HG03558 (cell line): ENCODE data around the gene OTUD4.
A peak's percentile ranks its signal among the peaks of the same experiment; 100 is the strongest.
"Not testable (repeated sequence)": the region's sequence is repeated elsewhere in the genome, so short reads cannot be mapped to it uniquely, and the experiment has no call there.

ENCODE experiments used
- ATAC-seq: cut with Tn5 transposase; IDR thresholded peaks from one replicate; pipeline ENCODE4 v1.9.1; 2021; ENCODE audit warnings: moderate number of reproducible peaks; ENCODE audit not compliant: unreplicated experiment; ENCODE audit errors: extremely low read depth

The OTUD4 gene, protein sequence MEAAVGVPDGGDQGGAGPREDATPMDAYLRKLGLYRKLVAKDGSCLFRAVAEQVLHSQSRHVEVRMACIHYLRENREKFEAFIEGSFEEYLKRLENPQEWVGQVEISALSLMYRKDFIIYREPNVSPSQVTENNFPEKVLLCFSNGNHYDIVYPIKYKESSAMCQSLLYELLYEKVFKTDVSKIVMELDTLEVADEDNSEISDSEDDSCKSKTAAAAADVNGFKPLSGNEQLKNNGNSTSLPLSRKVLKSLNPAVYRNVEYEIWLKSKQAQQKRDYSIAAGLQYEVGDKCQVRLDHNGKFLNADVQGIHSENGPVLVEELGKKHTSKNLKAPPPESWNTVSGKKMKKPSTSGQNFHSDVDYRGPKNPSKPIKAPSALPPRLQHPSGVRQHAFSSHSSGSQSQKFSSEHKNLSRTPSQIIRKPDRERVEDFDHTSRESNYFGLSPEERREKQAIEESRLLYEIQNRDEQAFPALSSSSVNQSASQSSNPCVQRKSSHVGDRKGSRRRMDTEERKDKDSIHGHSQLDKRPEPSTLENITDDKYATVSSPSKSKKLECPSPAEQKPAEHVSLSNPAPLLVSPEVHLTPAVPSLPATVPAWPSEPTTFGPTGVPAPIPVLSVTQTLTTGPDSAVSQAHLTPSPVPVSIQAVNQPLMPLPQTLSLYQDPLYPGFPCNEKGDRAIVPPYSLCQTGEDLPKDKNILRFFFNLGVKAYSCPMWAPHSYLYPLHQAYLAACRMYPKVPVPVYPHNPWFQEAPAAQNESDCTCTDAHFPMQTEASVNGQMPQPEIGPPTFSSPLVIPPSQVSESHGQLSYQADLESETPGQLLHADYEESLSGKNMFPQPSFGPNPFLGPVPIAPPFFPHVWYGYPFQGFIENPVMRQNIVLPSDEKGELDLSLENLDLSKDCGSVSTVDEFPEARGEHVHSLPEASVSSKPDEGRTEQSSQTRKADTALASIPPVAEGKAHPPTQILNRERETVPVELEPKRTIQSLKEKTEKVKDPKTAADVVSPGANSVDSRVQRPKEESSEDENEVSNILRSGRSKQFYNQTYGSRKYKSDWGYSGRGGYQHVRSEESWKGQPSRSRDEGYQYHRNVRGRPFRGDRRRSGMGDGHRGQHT

DNA sequence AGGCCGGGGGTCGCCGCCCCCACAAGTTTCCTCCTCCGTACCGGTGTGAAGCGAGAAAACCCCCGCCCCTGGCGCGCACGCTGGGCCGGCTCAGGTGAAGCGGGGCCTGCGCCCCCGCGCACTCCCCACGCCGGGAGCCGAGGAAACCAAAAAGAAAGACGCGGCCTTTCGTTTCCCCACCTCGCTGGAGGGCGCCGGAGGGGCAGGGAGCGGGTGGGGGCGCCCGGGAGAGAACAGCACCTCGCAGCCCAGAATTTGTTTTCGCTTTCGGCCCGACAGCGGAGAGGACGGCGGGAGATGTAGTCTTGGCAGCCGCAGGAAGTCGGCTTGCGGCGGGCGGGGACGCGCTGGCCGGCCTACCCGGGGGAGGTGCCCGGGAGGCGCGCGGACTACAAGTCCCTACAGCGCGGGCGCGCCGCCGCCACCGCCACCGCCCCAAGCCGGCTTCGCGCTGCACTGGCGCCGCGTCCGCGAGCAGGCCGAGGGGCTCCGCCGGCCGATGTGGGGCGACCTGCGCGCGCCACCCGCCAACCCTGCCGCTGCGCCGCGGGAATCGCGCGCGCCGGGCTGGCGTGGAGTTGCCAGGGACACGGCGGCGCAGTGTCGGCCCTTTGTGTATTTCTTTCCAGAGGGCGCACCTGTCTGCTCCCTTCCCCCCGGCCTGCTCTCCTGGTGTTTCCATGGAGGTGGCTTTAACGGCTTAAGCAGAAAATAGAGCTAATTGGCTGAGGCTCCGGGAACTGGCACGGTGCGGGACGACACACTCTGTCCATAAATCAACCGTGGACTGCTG lies at the start of gene OTUD4:
TSS of gene OTUD4 (minus strand) at position 292 of the 793 bp plus-strand sequence. CDS start 616 bp downstream, outside the sequence.
- peak; percentile 76 for ATAC-seq

DNA sequence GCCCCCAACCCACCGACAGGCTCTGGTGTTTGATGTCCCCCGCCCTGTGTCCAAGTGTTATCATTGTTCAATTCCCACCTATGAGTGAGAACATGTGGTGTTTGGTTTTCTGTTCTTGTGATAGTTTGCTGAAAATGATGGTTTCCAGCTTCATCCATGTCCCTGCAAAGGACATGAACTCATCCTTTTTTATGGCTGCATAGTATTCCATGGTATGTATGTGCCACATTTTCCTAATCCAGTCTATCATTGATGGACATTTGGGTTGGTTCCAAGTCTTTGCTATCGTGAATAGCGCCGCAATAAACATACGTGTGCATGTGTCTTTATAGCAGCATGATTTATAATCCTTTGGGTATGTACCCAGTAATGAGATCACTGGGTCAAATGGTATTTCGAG lies 42.8 kb upstream of the OTUD4 start:
- ATAC-seq, result not testable (repeated sequence)

DNA sequence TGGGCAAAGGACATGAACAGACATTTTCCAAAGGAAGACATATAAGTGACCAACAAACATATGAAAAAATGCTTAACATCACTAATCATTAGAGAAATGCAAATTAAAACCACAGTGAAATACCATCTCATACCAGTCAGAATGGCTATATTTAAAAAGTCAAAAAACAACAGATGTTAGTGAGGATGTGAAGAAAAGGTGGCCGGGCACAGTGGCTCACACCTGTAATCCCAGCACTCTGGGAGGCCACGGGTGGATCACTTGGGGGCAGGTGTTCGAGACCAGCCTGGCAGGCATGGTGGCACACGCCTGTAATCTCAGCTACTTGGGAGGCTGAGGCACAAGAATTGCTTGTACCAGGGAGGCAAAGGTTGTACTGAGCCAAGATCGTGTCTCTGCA lies 41.1 kb upstream of the OTUD4 start:
- ATAC-seq, result not testable (repeated sequence)

DNA sequence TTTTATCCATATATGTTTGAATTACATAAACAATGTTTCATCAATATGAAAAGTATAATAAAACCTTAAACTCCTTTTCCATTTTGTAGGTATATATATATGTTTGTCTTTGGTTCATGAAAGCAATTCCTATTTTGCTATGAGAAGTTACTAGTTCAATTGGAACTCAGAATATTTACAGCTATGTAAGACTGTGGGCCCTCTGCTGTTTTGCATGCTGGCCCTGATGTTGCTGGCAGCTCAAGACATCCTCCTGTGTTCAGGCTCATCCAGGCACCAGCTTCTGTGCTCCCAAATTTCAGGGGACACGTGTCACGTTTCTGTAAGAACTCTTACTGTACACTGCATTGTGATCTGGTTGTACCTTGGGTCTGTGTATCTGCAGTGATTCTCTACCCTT lies 38.7 kb upstream of the OTUD4 start:
- no peak for ATAC-seq

DNA sequence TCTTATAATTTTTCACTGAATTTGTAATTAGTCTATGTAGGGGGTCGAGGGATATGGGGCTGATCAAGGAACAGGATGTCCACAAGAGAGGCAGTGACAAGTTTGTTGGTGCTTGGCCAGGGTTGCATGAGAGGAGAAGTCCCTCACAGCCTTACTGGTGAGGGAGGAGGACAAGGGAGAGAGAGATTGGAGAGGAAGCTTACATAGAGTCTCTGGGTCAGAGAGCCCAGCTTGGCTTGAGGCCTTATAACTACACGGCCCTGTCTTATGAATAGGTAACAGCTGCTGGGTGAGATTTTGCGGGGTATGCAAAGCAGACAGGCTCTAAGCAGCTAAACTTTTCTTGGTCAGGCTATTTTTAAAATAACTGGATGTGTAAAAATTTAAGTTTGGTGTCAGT lies 37.9 kb upstream of the OTUD4 start:
- peak; percentile 44 for ATAC-seq

DNA sequence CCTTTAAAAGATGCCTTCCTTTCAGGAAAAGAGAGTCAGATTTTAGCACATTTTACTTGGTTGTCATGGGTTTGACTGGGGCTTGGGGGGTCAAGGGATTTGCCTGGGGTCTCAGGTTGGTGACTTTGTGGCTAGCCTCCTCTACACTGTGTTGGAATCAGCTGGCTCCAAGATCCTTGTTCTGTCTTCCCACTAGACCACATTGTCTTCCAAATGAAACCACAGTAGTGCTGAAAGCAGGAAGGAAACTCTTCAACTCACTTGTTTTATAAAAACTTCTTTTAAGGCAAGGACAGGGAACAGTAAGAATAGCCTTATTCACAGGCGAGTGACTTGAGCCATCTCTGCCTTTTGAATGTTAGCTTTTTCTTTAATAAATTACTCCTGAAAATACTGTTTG lies 37.0 kb upstream of the OTUD4 start:
- no peak for ATAC-seq

DNA sequence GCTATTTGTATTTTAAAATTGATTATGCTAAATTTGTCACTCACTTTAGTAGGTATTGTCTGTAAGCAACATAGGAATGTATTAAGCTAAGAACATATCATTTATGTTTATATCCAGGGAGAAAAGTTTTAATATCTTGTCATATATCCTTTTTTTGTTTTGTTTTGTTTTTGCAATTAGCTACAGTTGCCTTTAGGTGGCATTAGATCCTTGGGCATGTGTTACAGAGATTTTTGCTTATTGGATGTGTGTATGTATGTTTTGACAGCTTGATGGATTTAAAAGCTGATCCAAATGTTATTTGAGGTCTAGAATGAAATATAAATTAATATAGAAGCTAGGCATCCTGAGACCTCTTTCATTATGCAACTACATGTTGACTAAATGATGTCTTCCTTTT lies 36.1 kb upstream of the OTUD4 start:
- no peak for ATAC-seq

DNA sequence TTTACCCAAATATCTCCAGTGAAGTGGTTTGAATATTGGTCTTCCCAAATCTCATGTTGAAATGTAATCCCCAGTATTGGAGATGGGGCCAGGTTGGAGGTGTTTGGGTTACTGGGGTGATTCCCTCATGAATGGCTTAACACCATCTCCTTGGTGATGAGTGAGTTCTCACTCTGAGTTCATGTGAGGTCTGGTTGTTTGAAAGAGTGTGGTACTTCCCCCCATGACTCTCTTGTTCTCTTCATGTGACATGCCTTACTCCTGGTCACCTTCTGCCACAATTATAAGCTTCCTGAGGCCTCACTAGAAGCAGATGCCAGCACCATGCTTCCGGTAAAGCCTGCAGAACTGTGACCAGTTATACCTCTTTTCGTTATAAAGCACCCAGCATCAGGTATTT lies 32.9 kb upstream of the OTUD4 start:
- no peak for ATAC-seq

DNA sequence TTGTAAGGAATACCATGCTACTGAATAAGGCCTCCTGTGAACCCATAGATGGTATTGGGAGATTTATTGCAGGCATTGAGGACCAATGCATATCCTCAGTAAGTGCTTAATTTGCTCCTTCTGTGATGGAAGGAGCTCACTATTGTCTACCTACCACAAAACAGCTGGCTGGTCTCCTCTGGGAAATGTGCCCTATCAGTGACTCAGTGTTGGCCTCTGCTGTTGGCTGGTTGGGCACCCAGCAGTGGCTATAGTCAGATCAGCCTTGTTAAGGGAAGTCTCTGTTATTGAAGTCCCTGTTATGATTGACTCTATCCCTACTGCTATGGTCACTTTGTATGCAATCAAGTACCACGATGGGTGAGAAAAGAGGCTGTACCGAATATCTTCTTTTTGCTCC lies 27.5 kb upstream of the OTUD4 start:
- ATAC-seq, result no peak

DNA sequence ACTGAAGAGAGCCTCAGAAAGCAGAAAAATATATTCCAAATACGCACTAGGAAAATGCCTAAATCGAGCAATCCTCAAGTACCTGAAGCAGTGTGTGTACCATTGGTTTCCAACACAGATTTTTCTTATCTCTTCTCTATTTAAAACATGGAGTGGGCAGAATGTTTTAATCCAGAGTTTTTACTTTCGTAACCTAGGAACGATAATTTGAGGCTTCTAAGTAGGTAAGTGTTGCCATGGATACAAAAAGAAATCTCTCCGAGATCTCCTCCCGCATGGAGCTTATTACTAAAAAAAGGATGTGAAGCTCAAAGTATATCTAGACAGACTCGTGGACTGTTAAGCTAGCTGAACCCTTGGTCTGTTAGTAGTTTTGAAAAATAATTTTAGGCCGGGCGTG lies 23.0 kb upstream of the OTUD4 start:
- ATAC-seq, result no peak

DNA sequence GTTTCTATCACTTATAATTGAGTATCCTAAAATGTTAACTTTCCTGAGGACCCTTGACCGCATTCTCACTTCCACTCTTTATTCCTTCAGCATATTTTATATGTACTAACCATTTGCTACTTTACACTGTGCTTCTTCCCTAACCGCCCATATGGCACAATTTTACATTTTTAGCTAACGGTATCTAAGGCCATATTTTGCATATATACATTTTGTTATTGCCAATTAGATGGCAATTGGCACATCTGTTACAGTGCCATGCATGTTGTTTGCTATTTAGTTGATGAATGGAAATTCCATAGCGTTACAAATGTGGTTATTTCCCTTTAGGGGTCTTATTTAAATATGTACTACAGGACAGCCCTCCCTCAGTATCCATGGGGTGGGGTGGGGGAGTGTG lies 20.0 kb upstream of the OTUD4 start:
- ATAC-seq, result no peak

DNA sequence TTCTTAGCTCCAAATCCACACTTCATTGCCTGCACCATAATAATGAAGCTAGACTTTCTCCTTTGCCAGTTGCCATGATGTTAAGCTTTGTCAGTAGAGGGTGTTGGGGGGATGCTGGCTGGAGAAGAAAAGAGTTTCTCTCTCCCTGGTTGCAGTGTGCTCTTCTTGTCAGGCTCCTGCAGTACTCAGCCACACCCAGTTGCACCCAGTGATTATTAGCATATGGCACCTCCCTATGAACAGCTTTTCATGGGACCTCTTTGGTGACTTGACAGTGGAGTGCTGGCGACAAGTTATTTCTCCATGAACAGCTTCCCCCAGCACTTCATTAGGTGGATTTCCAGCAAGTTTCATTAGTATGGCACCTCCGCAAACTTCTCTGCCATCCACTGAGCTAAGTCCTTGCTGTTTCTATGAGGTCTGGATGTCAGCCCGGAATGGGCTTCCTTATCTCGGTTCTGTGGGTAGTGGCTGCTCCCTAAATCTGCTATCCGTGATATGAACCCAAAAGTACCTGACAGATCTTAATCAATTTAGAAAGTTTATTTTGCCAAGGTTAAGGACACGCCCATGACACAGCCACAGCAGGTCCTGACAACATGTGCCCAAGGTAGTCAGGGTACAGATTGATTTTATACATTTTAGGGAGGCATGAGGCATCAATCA lies 18.8 kb upstream of the OTUD4 start:
- no peak for ATAC-seq

DNA sequence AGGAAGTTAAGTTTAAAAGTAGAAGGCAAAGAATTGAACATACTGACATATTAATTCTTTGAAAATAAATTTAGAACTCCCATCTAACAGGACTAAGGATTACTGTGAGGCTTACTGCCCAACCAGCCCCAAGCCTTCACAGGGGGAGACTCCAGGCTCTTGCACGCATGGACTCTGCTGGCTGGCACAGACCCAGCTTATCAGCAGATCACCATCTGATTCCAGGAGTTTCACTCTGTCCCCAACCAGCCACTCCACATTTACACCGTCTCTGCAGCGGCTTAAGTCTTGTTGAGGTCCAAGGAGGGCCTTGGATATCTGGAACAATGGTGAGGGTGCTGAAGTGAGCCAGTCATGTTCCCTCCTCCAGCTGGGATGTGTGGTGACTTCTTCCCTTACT lies 16.4 kb upstream of the OTUD4 start:
- no peak for ATAC-seq

DNA sequence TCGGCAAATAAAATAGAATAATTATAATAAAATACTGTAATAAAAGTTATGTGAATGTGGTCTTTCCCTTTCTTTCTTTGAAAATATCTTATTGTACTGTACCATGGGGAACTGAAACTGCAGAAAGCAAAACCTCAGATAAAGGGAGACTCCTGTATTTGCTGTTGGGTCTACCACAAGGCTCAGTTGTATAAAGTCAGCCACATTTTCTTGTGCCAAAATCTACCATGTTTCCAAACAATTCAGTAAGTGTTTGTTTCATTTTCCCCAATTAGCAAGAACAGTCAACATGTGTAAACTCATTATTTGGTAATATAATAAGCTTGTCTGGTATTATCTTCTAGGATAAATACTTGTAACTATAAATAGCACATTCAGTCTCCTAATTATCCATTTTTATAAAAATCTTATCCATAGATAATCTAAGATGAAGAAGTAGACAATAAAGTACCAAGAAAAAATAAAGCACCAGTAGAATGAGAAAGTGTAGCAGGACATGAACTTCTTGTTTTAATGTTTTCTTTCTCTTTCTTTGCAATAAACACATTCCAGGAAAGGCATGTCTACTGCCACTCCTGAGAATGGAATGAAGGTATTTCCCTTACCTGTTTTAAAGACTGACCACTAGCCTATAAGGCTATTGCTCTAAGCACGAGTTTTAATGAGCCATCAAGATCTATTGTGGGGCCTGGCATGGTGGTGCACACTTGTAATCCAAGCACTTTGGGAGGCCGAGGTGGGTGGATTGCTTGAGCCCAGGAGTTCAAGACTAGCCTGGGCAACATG lies 15.0 kb upstream of the OTUD4 start:
- peak; percentile 57 for ATAC-seq

DNA sequence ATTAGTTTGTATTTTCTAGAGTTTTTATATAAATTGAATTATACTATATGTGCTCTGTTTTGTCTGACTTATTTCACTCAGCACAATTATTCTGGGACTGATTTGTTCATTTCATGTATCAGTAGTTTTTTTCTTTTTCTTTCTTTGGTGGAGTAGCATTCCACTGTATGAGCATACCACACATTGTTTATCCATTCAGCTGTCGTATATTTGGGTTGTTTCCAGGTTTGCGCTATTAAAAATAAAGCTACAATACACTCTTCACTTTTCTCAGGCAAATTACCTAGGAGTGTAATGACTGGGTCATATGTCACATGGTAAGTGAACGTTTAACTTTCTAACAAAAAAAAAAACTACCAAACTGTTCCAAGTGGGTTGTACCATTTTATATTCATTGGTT lies 9.6 kb upstream of the OTUD4 start:
- no peak for ATAC-seq

DNA sequence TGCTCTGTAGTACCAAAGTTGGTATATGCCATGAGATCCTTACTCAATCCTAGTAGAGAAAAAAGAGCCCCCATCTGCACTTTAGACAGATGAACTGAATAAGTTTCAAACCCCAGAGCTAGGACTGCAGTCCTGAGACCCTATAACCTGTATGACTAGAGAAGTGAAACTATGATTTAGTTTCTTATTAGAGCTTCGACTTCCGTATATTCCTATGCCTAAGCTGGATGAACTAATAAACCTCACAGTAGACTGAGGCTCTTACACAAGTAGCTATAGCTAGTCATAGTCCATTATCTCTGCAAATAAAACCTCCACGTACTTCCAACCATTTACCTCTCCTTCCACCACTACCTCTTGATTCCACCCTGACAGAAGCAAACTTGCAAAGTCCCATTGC lies 6.3 kb upstream of the OTUD4 start:
- ATAC-seq, result peak; percentile 82

DNA sequence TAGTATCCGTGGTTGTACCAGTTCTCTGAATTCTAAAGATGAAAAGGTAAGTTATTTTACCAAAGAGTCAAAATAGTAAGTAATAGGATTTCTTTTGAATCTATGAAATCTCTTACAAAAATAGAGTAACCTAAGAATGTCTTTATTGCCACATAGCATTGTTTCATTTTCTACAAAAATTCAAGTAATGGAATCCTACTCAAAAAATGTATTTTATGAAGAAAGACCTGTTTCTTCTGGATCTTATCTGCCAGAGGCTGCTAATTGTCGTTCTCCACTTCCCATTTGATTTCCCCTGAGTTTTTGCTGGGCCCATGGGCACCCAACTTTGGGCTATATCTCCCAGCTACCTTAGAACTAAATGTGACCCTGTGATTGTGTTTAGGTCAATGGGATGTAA lies 3.2 kb upstream of the OTUD4 start:
- ATAC-seq, result no peak

DNA sequence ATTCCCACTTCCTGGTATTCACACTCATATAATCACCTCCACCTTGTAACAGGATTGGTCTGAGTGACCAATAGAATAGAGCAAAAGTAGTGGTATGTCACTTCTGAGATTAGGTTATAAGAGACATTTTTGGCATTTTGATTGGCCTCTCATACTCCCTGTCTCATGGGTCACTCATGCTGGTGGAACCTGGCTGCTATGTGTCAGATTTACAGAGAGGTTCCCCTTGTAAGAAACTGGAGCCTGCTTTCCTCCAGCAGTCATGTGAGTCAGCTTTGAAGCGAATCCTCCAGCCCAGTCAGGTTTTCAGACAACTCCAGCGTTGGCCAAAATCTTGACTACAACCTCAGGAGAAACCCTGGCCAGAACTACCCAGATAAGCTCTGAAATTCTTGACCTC lies 2.6 kb upstream of the OTUD4 start:
- ATAC-seq, result no peak

DNA sequence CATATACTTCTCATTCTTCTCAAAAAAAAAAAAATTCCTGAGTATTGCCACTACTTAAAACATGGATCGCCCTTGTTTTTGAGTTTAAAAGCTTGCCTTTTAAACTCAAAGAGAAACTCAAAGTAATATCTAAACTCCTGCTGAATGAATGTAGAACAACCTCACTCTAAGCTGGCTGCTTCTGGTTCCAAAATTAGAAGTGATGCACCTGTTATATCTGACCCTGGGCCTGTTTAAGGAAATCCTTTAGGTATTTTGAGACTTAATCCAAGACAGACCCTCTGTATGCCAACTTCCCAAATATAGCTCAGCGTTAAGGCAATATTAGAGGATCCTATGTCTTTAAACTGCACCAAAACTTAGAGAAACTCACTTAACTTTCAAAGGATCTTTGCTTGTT lies 1.8 kb upstream of the OTUD4 start:
- no peak for ATAC-seq
